Heart left ventricle (tissue), 13 donors: ENCODE measurements around the gene TM9SF1.

Source experiments
- POLR2A ChIP-seq, 2 donors: fragments of 450-650 bp; IDR thresholded peaks; one replicate each; pipeline ENCODE4 v1.6.1; 2017; ENCODE audit warnings: antibody characterized with exemption in 2 of 2, mild to moderate bottlenecking in 2 of 2, moderate library complexity in 2 of 2
- TF ChIP-seq, protein P1 (sequence below), 12 donors: fragments of 200-600 bp; sonication (generic) in 4 of 12; IDR thresholded peaks; one replicate each; pipeline versions ENCODE4 v1.5.0 to v1.8.0; 2018 to 2022; ENCODE audit warnings: antibody characterized with exemption in 12 of 12, mild to moderate bottlenecking in 5 of 12
- donor health status: ischemic (EF 13 %, LVEDD 7.1; RV severe dilation, severe dysfunction).
- donor health status: DM: no; HTN: yes; CAD: no.
- donor health status: DM: no; HTN: no; CAD: no.
- donor health status: ischemic (EF 25% LVEDD 6.9; RV normal size, moderate dysfunction).
- donor health status: ischemic (EF 25% LVEDD 5.7; RV mildly dilated, moderate dysfunction).
- donor health status: ischemic (EF 35%, LVEDD 5.7; RV mildly dilated, moderate dysfunction).
- donor health status: nonischemic (EF 11% LVEDD 7.7; RV severe dilation, severe dysfunction).
- donor health status: DM: yes; HTN: yes; CAD: no.
- donor health status: PGD.
- donor health status: ischemic (EF 29% LVEDD 5.4; RV normal size, mild dysfunction).
- donor health status: nonischemic (EF 23%, LVEDD 6.1; RV moderate dilation, normal function).

DNA sequence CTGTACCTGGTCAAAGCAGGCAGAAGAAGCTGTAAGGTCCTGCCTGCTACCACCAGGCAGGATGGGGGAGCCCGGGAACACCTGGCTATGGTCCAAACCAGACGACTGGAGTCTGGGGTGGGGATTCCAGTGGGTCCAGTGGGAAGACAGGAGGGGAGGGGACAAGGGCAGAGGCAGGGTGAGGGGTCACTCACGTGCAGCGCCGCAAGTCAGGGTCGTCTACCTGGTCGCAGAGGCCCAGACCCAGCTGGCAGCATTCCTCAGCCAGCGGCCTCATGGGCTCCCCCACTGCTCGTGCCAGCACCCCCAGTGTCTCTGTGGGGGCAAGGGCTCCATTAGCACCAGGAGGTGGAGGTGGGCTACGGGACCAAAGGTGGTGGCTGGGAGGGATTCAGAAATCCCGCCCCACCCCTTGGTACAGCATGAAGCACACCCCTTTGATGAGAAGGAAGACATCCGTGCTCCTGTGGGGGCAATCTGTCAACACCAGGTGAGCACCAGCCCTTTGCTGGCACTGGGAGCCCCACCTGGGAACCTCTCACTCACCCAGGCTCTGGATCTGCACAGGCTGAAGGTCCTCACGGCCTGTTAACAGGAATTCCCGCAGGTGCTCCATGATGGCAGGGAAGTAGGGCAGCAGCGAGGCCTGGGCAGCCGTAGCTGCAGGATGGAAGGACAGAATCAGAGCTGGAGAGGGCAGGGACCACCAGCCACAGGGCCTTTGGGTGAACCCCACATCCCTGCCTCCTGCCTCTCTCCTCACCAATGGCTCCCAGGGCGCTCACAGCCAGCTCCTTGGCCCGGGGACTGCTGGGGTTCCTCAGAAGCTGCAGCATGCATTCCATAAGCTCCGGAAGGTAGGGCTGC, 10.9 kb downstream of the TM9SF1 start:
- TF ChIP-seq, protein P1, sequence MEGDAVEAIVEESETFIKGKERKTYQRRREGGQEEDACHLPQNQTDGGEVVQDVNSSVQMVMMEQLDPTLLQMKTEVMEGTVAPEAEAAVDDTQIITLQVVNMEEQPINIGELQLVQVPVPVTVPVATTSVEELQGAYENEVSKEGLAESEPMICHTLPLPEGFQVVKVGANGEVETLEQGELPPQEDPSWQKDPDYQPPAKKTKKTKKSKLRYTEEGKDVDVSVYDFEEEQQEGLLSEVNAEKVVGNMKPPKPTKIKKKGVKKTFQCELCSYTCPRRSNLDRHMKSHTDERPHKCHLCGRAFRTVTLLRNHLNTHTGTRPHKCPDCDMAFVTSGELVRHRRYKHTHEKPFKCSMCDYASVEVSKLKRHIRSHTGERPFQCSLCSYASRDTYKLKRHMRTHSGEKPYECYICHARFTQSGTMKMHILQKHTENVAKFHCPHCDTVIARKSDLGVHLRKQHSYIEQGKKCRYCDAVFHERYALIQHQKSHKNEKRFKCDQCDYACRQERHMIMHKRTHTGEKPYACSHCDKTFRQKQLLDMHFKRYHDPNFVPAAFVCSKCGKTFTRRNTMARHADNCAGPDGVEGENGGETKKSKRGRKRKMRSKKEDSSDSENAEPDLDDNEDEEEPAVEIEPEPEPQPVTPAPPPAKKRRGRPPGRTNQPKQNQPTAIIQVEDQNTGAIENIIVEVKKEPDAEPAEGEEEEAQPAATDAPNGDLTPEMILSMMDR (IDR thresholded peaks at IDR 0.05) = no peak
- TF ChIP-seq POLR2A (IDR thresholded peaks at IDR 0.05) = no peak
